Measurements from ENCODE around the gene LZTR1. TPM values are rescaled to one million over a fixed set of nuclear protein-coding genes. Genes with fewer than 3 reads are reported as not detected.

The LZTR1 gene
- total and polyA plus RNA-seq, 10 of the 15 experiments (the other 5 are each of a cell fraction or from before 2014, with no cell fraction given) = 0.82 to 50.3 (median 19.3) TPM

- Histone ChIP-seq H3K27ac (ENCODE audit: control insufficient read depth, insufficient read depth) (no peak overlapping the region), H3K9ac (ENCODE audit: control insufficient read depth, insufficient read depth, low read length) (no peak overlapping the region), H3K9me3 (replicated peaks; ENCODE audit: control insufficient read depth, insufficient read depth, low read length) (no peaks in the 10 kb centered on the region), H3K4me3 (no peak overlapping the region), H3K4me1 (ENCODE audit: control insufficient read depth, insufficient read depth, low read length) (peaks cover 5% of the 10 kb centered on the region; the same call in 1 of the 2 replicates), H3K36me3 (ENCODE audit: control insufficient read depth in 2 of 2, insufficient read depth in 2 of 2, low read length in 1 of 2) (peaks cover 15 to 41% of the 10 kb centered on the region in 2 experiments), H3K79me2 (ENCODE audit: control insufficient read depth, insufficient read depth, low read length) (peaks cover 4% of the 10 kb centered on the region), H3K27me3 (replicated peaks in 1 of 2; ENCODE audit: control insufficient read depth in 2 of 2, insufficient read depth in 2 of 2, low read length in 1 of 2) (no peaks in the 10 kb centered on the region; a peak in 1 of 4 replicates), H2AFZ (ENCODE audit: control insufficient read depth, low read depth, low read length) (no peak overlapping the region), H3K4me2 (ENCODE audit: control insufficient read depth, insufficient read depth) (no peak overlapping the region), H4K20me1 (ENCODE audit: control insufficient read depth, insufficient read depth) (peaks cover 2% of the 10 kb centered on the region)
- ChIA-PET CTCF (interaction anchor here (0.6 to 0.8 kb wide), 2 partner anchors 68 to 70 kb away, joined by 3 read pairs; no protein-coding TSS in a partner anchor), POLR2A (interaction anchor here (0.7 kb wide), 1 partner anchor 16 kb away, joined by 3 read pairs; no protein-coding TSS in a partner anchor), SMC1A (ENCODE audit: uncharacterized antibody, unreplicated experiment) (interaction anchor here (1.8 kb wide), 1 partner anchor 16 kb away, joined by 3 read pairs; no protein-coding TSS in a partner anchor), RAD21 (ENCODE audit: unreplicated experiment) (no interaction called here)
- DNase-seq (ENCODE audit: low read depth, low spot score) (no peak), ATAC-seq (no peak), FAIRE-seq (no peak)
- intact Hi-C loops (cut with micrococcal nuclease; ENCODE audit: unreplicated experiment) (no loop called here), in situ Hi-C loops (cut with MboI) (no loop called here)
- BruUV-seq (replicated peaks) = no TSS peak
- 91% methylated on average over 8 of the region's 8 CpGs for WGBS (ENCODE audit: insufficient coverage, insufficient replicate concordance, low lambda C conversion rate, missing lambda C conversion rate)
- TF ChIP-seq, protein P1, sequence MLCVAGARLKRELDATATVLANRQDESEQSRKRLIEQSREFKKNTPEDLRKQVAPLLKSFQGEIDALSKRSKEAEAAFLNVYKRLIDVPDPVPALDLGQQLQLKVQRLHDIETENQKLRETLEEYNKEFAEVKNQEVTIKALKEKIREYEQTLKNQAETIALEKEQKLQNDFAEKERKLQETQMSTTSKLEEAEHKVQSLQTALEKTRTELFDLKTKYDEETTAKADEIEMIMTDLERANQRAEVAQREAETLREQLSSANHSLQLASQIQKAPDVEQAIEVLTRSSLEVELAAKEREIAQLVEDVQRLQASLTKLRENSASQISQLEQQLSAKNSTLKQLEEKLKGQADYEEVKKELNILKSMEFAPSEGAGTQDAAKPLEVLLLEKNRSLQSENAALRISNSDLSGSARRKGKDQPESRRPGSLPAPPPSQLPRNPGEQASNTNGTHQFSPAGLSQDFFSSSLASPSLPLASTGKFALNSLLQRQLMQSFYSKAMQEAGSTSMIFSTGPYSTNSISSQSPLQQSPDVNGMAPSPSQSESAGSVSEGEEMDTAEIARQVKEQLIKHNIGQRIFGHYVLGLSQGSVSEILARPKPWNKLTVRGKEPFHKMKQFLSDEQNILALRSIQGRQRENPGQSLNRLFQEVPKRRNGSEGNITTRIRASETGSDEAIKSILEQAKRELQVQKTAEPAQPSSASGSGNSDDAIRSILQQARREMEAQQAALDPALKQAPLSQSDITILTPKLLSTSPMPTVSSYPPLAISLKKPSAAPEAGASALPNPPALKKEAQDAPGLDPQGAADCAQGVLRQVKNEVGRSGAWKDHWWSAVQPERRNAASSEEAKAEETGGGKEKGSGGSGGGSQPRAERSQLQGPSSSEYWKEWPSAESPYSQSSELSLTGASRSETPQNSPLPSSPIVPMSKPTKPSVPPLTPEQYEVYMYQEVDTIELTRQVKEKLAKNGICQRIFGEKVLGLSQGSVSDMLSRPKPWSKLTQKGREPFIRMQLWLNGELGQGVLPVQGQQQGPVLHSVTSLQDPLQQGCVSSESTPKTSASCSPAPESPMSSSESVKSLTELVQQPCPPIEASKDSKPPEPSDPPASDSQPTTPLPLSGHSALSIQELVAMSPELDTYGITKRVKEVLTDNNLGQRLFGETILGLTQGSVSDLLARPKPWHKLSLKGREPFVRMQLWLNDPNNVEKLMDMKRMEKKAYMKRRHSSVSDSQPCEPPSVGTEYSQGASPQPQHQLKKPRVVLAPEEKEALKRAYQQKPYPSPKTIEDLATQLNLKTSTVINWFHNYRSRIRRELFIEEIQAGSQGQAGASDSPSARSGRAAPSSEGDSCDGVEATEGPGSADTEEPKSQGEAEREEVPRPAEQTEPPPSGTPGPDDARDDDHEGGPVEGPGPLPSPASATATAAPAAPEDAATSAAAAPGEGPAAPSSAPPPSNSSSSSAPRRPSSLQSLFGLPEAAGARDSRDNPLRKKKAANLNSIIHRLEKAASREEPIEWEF (IDR thresholded peaks at IDR 0.05; ENCODE audit: insufficient replicate concordance, low read depth, low read length) = no peak
- no peak for TF ChIP-seq CREB1 (IDR thresholded peaks at IDR 0.05; ENCODE audit: low read depth)
- no peak for TF ChIP-seq SRF (IDR thresholded peaks at IDR 0.05; ENCODE audit: low read depth in 2 of 2, low read length in 2 of 2)
- TF ChIP-seq RELA (IDR thresholded peaks at IDR 0.05; ENCODE audit: borderline replicate concordance, partially characterized antibody) = no peak
- no peak for TF ChIP-seq NRF1 (conservative IDR thresholded peaks at IDR 0.05; ENCODE audit: low read depth, low read length)
- TF ChIP-seq, protein P2, sequence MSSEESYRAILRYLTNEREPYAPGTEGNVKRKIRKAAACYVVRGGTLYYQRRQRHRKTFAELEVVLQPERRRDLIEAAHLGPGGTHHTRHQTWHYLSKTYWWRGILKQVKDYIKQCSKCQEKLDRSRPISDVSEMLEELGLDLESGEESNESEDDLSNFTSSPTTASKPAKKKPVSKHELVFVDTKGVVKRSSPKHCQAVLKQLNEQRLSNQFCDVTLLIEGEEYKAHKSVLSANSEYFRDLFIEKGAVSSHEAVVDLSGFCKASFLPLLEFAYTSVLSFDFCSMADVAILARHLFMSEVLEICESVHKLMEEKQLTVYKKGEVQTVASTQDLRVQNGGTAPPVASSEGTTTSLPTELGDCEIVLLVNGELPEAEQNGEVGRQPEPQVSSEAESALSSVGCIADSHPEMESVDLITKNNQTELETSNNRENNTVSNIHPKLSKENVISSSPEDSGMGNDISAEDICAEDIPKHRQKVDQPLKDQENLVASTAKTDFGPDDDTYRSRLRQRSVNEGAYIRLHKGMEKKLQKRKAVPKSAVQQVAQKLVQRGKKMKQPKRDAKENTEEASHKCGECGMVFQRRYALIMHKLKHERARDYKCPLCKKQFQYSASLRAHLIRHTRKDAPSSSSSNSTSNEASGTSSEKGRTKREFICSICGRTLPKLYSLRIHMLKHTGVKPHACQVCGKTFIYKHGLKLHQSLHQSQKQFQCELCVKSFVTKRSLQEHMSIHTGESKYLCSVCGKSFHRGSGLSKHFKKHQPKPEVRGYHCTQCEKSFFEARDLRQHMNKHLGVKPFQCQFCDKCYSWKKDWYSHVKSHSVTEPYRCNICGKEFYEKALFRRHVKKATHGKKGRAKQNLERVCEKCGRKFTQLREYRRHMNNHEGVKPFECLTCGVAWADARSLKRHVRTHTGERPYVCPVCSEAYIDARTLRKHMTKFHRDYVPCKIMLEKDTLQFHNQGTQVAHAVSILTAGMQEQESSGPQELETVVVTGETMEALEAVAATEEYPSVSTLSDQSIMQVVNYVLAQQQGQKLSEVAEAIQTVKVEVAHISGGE (CRISPR knock-in tag; IDR thresholded peaks at IDR 0.05) = no peak
- no peak for TF ChIP-seq IRF4 (IDR thresholded peaks at IDR 0.05; ENCODE audit: low read depth, low read length)
- no peak for TF ChIP-seq MTA2 (IDR thresholded peaks at IDR 0.05; ENCODE audit: low read depth)
- TF ChIP-seq, protein P3, sequence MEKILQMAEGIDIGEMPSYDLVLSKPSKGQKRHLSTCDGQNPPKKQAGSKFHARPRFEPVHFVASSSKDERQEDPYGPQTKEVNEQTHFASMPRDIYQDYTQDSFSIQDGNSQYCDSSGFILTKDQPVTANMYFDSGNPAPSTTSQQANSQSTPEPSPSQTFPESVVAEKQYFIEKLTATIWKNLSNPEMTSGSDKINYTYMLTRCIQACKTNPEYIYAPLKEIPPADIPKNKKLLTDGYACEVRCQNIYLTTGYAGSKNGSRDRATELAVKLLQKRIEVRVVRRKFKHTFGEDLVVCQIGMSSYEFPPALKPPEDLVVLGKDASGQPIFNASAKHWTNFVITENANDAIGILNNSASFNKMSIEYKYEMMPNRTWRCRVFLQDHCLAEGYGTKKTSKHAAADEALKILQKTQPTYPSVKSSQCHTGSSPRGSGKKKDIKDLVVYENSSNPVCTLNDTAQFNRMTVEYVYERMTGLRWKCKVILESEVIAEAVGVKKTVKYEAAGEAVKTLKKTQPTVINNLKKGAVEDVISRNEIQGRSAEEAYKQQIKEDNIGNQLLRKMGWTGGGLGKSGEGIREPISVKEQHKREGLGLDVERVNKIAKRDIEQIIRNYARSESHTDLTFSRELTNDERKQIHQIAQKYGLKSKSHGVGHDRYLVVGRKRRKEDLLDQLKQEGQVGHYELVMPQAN (conservative IDR thresholded peaks at IDR 0.05) = no peak
- no peak for TF ChIP-seq CHD1 (IDR thresholded peaks at IDR 0.05; ENCODE audit: low read depth, low read length)
- TF ChIP-seq SMC3 (IDR thresholded peaks at IDR 0.05; ENCODE audit: borderline replicate concordance, low read length) = no peak
- TF ChIP-seq CHD2 (IDR thresholded peaks at IDR 0.05; ENCODE audit: borderline replicate concordance, low read depth, low read length) = no peak
Observed at GRCh38 chr22:20953668-20954500, 28.2 kb upstream of the LZTR1 start.
